Measurements from ENCODE around the gene TTLL11. TPM values are rescaled to one million over a fixed set of nuclear protein-coding genes. Genes with fewer than 3 reads are reported as not detected.

The TTLL11 gene
- total RNA-seq, 1 donor from 2014 or later, result 23.9 TPM

GRCh38 chr9:122132539-122132938, 39.4 kb upstream of the TTLL11 start:
- no peak for TF ChIP-seq CTCF (IDR thresholded peaks at IDR 0.05; ENCODE audit: partially characterized antibody, unreplicated experiment)
- Mint-ChIP-seq H3K27ac (ENCODE audit: unreplicated experiment) (no peak overlapping the region), H3K4me3 (ENCODE audit: unreplicated experiment) (no peak overlapping the region), H3K4me1 (ENCODE audit: low read depth, unreplicated experiment) (no peaks in the 10 kb centered on the region), H3K27me3 (ENCODE audit: unreplicated experiment) (peaks cover 5% of the 10 kb centered on the region), H3K36me3 (ENCODE audit: unreplicated experiment) (no peaks in the 10 kb centered on the region), H3K9me3 (ENCODE audit: unreplicated experiment) (no peaks in the 10 kb centered on the region)
- no peak for DNase-seq

- H3K36me3 Mint-ChIP-seq (ENCODE audit: unreplicated experiment), result no peaks in the 10 kb centered on the region
- H3K27me3 Mint-ChIP-seq (ENCODE audit: unreplicated experiment), result peaks cover 6% of the 10 kb centered on the region
- no peak overlapping the region for H3K4me3 Mint-ChIP-seq (ENCODE audit: unreplicated experiment)
- peak; percentile 57 for DNase-seq
- H3K27ac Mint-ChIP-seq (ENCODE audit: unreplicated experiment), result no peak overlapping the region
- no peak for TF ChIP-seq CTCF (IDR thresholded peaks at IDR 0.05; ENCODE audit: partially characterized antibody, unreplicated experiment)
- H3K4me1 Mint-ChIP-seq (ENCODE audit: low read depth, unreplicated experiment), result no peaks in the 10 kb centered on the region
- H3K9me3 Mint-ChIP-seq (ENCODE audit: unreplicated experiment), result no peaks in the 10 kb centered on the region
These were observed 38.4 kb upstream of the TTLL11 start for GRCh38 chr9:122131401-122132001.

- H3K27ac Mint-ChIP-seq (ENCODE audit: unreplicated experiment), result no peak overlapping the region
- no peaks in the 10 kb centered on the region for H3K36me3 Mint-ChIP-seq (ENCODE audit: unreplicated experiment)
- no peak for DNase-seq
- no peaks in the 10 kb centered on the region for H3K4me1 Mint-ChIP-seq (ENCODE audit: low read depth, unreplicated experiment)
- no peak overlapping the region for H3K4me3 Mint-ChIP-seq (ENCODE audit: unreplicated experiment)
- H3K27me3 Mint-ChIP-seq (ENCODE audit: unreplicated experiment), result peaks cover 12% of the 10 kb centered on the region
- no peak for TF ChIP-seq CTCF (IDR thresholded peaks at IDR 0.05; ENCODE audit: partially characterized antibody, unreplicated experiment)
- peaks cover 2% of the 10 kb centered on the region for H3K9me3 Mint-ChIP-seq (ENCODE audit: unreplicated experiment)
These were observed 37.7 kb upstream of the TTLL11 start for GRCh38 chr9:122130837-122131236.

- Mint-ChIP-seq H3K9me3 (ENCODE audit: unreplicated experiment) (peaks cover 2% of the 10 kb centered on the region), H3K27ac (ENCODE audit: unreplicated experiment) (no peak overlapping the region), H3K4me1 (ENCODE audit: low read depth, unreplicated experiment) (no peaks in the 10 kb centered on the region), H3K4me3 (ENCODE audit: unreplicated experiment) (no peak overlapping the region), H3K36me3 (ENCODE audit: unreplicated experiment) (no peaks in the 10 kb centered on the region), H3K27me3 (ENCODE audit: unreplicated experiment) (peaks cover 21% of the 10 kb centered on the region)
- no peak for TF ChIP-seq CTCF (IDR thresholded peaks at IDR 0.05; ENCODE audit: partially characterized antibody, unreplicated experiment)
- no peak for DNase-seq
These were observed 36.9 kb upstream of the TTLL11 start for GRCh38 chr9:122129969-122130368.

GRCh38 chr9:122128969-122129343, 35.8 kb upstream of the TTLL11 start:
- Mint-ChIP-seq H3K27me3 (ENCODE audit: unreplicated experiment) (peaks cover 23% of the 10 kb centered on the region), H3K36me3 (ENCODE audit: unreplicated experiment) (no peaks in the 10 kb centered on the region), H3K27ac (ENCODE audit: unreplicated experiment) (no peak overlapping the region), H3K4me3 (ENCODE audit: unreplicated experiment) (no peak overlapping the region), H3K4me1 (ENCODE audit: low read depth, unreplicated experiment) (no peaks in the 10 kb centered on the region), H3K9me3 (ENCODE audit: unreplicated experiment) (peaks cover 6% of the 10 kb centered on the region)
- TF ChIP-seq CTCF (IDR thresholded peaks at IDR 0.05; ENCODE audit: partially characterized antibody, unreplicated experiment), result no peak
- no peak for DNase-seq

Data from glutamatergic neuron (in vitro differentiated cells).